Smooth muscle cell (in vitro differentiated cells): ENCODE measurements around the gene SSC5D. TPM values are rescaled to one million over a fixed set of nuclear protein-coding genes. Genes with fewer than 3 reads are reported as not detected.
A peak's percentile ranks its signal among the peaks of the same experiment; 100 is the strongest.

Source experiments
- DNase-seq: peaks from one replicate; lab custom pipeline; 2025; ENCODE audit not compliant: unreplicated experiment; lab: John Stamatoyannopoulos, UW
- H2AFZ ChIP-seq: fragments of 200-600 bp; sonication (generic); 2 replicates; pipeline ENCODE4 v1.6.0; 2016; ENCODE audit warnings: antibody characterized with exemption, low read depth, mild to moderate bottlenecking
- H3F3A ChIP-seq: fragments of 200-600 bp; sonication (generic); 2 replicates; pipeline ENCODE4 v1.6.0; 2017; ENCODE audit warnings: antibody characterized with exemption, low read depth
- H3K27ac ChIP-seq: fragments of 200-600 bp; sonication (generic); 2 replicates; pipeline ENCODE4 v1.5.1; 2016; ENCODE audit warnings: low read depth, mild to moderate bottlenecking
- H3K27me3 ChIP-seq: fragments of 200-600 bp; sonication (generic); 2 replicates; pipeline ENCODE4 v1.6.1; 2016; ENCODE audit warnings: low read depth, mild to moderate bottlenecking
- H3K36me3 ChIP-seq: fragments of 200-600 bp; sonication (generic); 2 replicates; pipeline ENCODE4 v1.5.1; 2016; ENCODE audit warnings: low read depth
- H3K4me1 ChIP-seq: fragments of 200-600 bp; sonication (generic); 2 replicates; pipeline ENCODE4 v1.5.1; 2016; ENCODE audit warnings: low read depth
- H3K4me2 ChIP-seq: fragments of 200-600 bp; sonication (generic); 2 replicates; pipeline ENCODE4 v1.6.0; 2016; ENCODE audit warnings: mild to moderate bottlenecking
- H3K4me3 ChIP-seq: fragments of 200-600 bp; sonication (generic); 2 replicates; pipeline ENCODE4 v1.5.1; 2016; ENCODE audit warnings: mild to moderate bottlenecking
- H3K79me2 ChIP-seq: fragments of 200-600 bp; sonication (generic); 2 replicates; pipeline ENCODE4 v1.6.0; 2016; ENCODE audit warnings: low read depth, mild to moderate bottlenecking
- H3K9ac ChIP-seq: fragments of 200-600 bp; sonication (generic); 2 replicates; pipeline ENCODE4 v1.6.0; 2016; ENCODE audit warnings: low read depth
- H3K9me3 ChIP-seq: fragments of 200-600 bp; sonication (generic); replicated peaks from 2 replicates; pipeline ENCODE4 v1.5.1; 2016; ENCODE audit warnings: low read depth
- H4K20me1 ChIP-seq: fragments of 200-600 bp; sonication (generic); 2 replicates; pipeline ENCODE4 v1.6.0; 2016; ENCODE audit warnings: low read depth
- CTCF ChIP-seq: fragments of 200-600 bp; sonication (generic); IDR thresholded peaks from 2 replicates; pipeline ENCODE4 v1.5.1; 2017; ENCODE audit warnings: borderline replicate concordance, mild to moderate bottlenecking, antibody characterized with exemption; ENCODE audit not compliant: insufficient read depth, poor library complexity, severe bottlenecking
- WGBS: methylation state at CpG from one replicate; pipeline ENCODE4 v1.1.7; 2016; ENCODE audit warnings: low lambda C conversion rate; 5-methylcytosine and 5-hydroxymethylcytosine counted together
- polyA plus RNA-seq: library from polyadenylated mRNA; unstranded; fragments of >200 nt; fragmentation: Nextera tagmentation; extraction: Ambion mirVana; gene quantifications from 2 replicates; pipeline ENCODE4 v1.2.1, GENCODE V29; 2016
- total RNA-seq: library from RNA; depleted of rRNA; stranded (reverse); fragments of >200 nt; gene quantifications from 2 replicates; pipeline ENCODE4 v1.2.3, GENCODE V29; 2014

SSC5D gene
- total and polyA plus RNA-seq, 2 experiments from 2014 or later, result 3.8 to 11.2 TPM

- no peak for DNase-seq
- Histone ChIP-seq H3K27me3 (peaks cover 39% of the 10 kb centered on the region), H4K20me1 (peaks cover 22% of the 10 kb centered on the region), H3K36me3 (no peaks in the 10 kb centered on the region), H3K79me2 (no peaks in the 10 kb centered on the region), H3K4me2 (no peak overlapping the region), H3K4me3 (no peak overlapping the region), H3K27ac (no peak overlapping the region), H3K4me1 (peaks cover 11% of the 10 kb centered on the region), H3F3A (peaks cover 6% of the 10 kb centered on the region), H3K9me3 (no peaks in the 10 kb centered on the region), H3K9ac (no peak overlapping the region), H2AFZ (no peak overlapping the region)
- WGBS, result 91% methylated on average over 12 of the region's 12 CpGs
- TF ChIP-seq CTCF, result no peak
Observed at GRCh38 chr19:55453511-55454260, 34.5 kb upstream of the SSC5D start.

GRCh38 chr19:55454787-55455243 lies 33.4 kb upstream of the SSC5D start:
- no peak overlapping the region for H3K4me2 ChIP-seq
- peaks cover 6% of the 10 kb centered on the region for H3F3A ChIP-seq
- WGBS, result 62% methylated on average over 10 of the region's 14 CpGs
- H3K9ac ChIP-seq, result no peak overlapping the region
- TF ChIP-seq CTCF, result peak; percentile 63
- H3K36me3 ChIP-seq, result no peaks in the 10 kb centered on the region
- no peak overlapping the region for H3K27ac ChIP-seq
- peaks cover 33% of the 10 kb centered on the region for H4K20me1 ChIP-seq
- peaks cover 12% of the 10 kb centered on the region for H3K4me1 ChIP-seq
- H3K9me3 ChIP-seq, result no peaks in the 10 kb centered on the region
- H3K4me3 ChIP-seq, result no peak overlapping the region
- H2AFZ ChIP-seq, result no peak overlapping the region
- DNase-seq, result no peak
- peaks cover 31% of the 10 kb centered on the region for H3K27me3 ChIP-seq
- H3K79me2 ChIP-seq, result no peaks in the 10 kb centered on the region

GRCh38 chr19:55455576-55456235 lies 32.5 kb upstream of the SSC5D start:
- TF ChIP-seq CTCF, result no peak
- Histone ChIP-seq H3K4me1 (peaks cover 16% of the 10 kb centered on the region), H3K27me3 (peaks cover 25% of the 10 kb centered on the region), H4K20me1 (peaks cover 37% of the 10 kb centered on the region), H3F3A (peaks cover 6% of the 10 kb centered on the region), H3K4me3 (no peak overlapping the region), H3K36me3 (no peaks in the 10 kb centered on the region), H3K9me3 (no peaks in the 10 kb centered on the region), H3K27ac (no peak overlapping the region), H3K4me2 (no peak overlapping the region), H3K79me2 (no peaks in the 10 kb centered on the region), H2AFZ (no peak overlapping the region), H3K9ac (no peak overlapping the region)
- no peak for DNase-seq
- 83% methylated on average over 11 of the region's 11 CpGs for WGBS
